GM18505 (cell line): ENCODE measurements around the gene KCNC1.

ENCODE experiments used
- ATAC-seq: cut with Tn5 transposase; IDR thresholded peaks from one replicate; pipeline ENCODE4 v1.9.1; 2021; ENCODE audit not compliant: unreplicated experiment
- POLR2A ChIP-seq: IDR thresholded peaks from 4 replicates; pipeline ENCODE4 v1.6.1; 2011; ENCODE audit warnings: borderline replicate concordance; ENCODE audit not compliant: insufficient read depth, insufficient read length; ENCODE audit errors: extremely low read depth

KCNC1 gene

DNA sequence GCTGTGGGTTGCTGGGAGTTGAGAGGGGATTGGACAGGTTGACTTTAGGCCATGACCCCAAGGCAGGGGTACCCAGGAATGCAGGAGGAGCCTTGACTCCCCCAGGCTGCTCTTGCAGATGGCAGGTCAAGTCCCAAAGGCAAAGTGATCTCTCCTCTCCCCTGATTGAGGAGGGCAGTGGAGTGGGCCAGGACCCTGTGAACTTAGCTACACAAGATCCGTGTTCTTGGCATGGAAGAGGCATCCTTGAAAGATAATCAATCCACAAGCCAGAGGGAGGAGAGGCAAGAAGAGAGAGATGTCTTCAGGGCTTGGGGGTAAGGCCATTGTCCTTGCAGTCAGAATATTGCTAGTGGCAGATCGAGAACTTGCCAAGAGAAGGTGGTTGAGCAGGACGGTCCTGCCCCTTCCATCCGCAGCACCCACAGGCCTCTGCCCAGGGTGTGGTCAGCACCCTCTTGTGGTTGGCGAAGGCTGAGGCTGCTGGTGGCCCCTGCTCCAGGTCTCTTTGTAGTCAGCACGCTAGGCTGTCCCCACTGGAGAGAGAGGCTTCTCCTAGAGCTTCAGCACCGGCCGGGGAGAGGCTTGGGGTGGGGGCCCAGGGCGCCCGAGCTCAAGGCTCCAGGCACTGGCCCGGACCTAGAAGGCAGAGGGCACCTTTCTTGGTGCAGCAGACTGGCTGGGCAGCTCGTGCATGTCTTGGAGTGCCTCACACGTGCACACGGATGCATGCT lies 45.4 kb downstream of the KCNC1 start:
- no peak for TF ChIP-seq POLR2A
- no peak for ATAC-seq

DNA sequence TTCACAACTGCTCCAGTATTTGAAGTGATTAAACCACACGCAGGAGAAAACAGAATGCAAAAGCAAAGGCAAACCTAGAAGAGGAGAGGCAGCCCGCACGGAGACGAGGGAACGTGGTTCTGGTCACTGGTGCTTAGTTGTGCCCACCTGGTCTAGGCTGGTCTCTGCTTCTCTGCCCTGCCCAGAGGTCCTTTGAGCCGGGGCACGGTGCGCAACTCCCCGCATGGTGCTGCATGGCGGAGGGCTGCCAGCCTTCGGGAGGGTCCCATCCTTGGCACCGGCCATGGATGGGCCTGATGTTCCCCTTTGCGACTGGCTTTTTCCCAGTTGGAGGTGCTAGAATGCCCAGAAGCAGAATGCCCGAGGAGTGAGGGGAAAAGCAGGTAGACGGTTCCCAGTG lies 46.1 kb downstream of the KCNC1 start:
- no peak for ATAC-seq
- no peak for TF ChIP-seq POLR2A

DNA sequence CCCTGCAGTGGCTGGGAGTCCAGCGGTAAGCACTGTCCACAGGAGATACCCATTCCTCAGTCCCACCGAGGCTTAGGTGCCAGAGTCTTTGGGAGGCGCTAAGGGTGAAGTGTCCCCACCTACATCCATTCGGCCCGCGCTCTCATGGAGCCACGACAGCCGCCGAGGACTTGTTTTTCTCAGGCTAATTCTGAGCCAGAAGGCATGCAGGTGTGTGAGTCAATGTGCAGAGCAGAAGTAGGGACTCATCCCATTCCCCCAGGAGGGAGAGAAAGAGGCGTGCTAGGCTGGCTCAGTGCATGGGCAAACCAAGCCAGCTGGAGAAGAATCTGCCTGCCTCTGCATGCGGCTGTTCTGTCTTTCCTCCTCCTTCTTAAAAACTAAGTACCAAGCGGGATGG lies 46.6 kb downstream of the KCNC1 start:
- no peak for ATAC-seq
- no peak for TF ChIP-seq POLR2A

DNA sequence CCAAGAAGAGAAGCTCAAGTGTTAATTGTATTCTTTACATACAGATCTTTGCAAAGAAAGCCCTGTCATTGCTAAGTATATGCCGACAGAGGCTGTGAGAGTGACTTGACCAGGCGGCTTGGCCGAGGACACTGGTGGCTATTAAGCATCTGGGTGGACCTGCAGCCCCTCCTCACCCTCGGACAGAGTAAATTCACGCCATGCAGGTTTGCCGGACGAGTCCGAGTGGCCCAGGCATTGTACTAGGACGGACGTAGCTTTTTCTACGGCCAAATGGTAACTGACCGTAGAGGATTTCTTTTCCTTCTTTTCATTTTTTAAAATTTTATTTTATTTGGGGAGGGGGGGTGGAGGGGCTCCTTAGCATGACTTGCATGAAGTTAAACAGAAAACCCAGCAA lies 47.0 kb downstream of the KCNC1 start:
- TF ChIP-seq POLR2A: no peak
- ATAC-seq: no peak

DNA sequence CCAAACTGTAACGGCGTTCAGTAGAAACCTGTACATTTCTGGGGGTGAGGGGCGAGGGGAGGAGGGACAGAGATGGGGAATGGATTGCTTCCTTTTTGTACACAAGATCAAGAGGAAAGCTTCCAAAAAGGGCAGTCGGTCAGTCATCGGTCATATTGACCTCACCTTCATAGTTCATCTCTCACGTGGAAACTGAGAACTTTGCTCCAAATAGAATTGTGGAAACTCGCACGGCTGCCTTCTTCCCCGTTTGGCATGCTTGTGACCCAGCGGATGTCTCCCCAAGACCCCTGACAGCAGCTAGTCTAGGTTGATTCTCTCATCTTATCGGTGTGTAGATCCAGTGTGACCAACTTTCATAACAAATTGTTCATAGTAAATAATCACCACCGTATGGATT lies 47.6 kb downstream of the KCNC1 start:
- ATAC-seq: no peak
- no peak for TF ChIP-seq POLR2A

DNA sequence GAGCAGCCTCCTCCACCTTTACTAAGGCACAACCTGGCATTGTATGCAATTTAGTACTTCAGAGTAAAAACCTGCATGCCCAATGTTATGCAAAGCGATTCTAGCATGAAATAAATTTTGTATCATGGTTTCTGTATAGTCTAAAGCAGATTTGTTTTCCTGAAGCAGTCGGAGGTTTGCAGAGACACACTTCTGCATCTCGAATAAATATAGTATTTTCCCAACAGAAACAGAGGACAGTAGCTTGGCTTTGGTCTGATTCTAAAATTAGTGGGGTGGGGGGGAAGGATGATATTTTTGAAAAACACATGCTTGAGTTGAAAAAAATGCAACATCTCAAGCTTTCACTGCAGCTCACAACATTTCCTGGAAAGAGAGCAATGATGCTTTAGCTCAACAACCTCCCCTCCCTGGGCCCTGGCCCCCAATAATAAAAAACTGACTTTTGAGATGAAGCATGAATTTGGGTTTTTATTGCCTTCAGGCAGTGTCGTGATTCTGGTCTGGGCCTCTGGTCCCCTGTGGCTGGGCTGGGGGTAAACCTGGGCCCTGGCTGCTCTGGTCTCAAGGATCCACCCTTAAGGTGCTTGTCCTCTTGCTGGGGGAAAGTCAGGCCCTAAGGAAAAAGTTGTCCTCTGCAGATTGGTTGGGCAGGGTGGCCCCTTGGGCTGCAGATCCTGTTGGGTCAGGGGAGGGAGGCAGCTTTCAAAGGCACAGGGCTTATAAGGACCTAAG lies 48.2 kb downstream of the KCNC1 start:
- no peak for ATAC-seq
- no peak for TF ChIP-seq POLR2A

DNA sequence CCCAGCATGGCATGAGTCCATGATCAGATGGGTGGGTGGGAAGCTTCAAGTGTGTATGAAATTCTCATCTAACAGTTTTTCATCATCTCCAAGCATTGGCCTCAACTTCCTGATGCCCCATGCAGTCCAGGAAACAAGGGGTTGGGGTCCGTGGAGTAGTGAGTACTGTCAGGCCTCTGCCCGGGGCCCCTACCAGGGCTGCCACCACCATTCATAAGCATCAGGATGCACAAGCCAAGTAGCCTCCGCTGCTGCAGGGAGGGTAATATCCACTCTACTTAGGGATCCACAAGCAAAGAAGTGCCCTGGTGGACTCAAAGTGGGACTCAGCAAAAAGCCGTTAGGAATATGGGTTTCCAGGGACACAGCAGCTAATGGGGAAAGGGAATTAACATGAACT lies 49.3 kb downstream of the KCNC1 start:
- ATAC-seq: no peak
- no peak for TF ChIP-seq POLR2A

DNA sequence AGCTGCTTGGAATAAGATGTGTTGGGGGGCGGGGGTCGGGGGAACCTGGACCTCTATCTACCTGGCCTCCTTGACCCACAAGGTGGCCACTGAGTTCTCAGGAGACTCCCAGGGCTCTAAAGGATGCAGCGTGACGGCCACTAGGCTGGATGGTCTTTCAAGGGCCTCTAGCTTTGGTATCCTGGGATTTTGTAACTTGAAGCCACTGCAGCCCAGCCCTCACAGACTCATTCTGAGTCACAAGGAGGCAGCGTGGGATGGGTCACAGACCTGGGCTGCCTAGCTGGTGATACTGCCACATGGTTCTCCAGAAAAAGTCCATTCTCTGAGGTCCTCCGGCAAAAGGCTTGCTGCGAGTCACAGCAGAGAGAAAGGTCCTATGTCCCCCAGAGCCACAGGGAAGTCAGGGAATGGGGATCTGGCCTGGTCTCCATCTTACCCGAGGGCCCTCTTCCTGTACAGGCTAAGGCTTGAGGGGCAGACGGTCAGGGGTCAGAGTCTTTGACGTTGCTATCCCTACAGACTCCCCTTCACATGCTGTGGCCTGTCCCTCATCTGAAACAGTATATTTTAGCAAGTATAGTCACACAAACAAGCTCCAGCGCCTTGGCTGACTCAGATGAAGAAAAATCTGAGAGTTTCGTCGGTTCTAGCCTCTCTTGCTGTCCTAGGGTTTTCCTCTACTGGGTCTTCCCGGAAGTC lies 52.4 kb downstream of the KCNC1 start:
- no peak for ATAC-seq
- no peak for TF ChIP-seq POLR2A

DNA sequence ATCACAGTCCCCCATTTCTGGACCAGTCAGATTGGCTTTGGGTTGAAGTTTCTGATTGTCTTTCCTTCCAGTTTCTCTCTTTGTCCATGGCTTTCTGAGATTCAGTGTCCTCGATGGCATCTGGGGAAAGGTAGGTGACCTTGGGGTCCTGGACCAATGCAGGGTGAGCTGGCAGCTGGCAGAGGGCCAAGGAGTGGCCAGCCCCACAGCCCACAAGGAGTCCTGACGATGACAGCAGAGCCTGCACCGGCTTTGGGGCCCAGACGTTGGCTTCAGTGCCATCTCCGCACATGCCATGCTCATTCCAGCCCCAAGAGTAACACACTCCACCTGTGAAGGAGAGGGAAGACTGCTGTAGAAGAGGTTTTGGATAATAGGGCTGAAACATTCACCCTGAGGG lies 53.5 kb downstream of the KCNC1 start:
- ATAC-seq: no peak
- TF ChIP-seq POLR2A: no peak

DNA sequence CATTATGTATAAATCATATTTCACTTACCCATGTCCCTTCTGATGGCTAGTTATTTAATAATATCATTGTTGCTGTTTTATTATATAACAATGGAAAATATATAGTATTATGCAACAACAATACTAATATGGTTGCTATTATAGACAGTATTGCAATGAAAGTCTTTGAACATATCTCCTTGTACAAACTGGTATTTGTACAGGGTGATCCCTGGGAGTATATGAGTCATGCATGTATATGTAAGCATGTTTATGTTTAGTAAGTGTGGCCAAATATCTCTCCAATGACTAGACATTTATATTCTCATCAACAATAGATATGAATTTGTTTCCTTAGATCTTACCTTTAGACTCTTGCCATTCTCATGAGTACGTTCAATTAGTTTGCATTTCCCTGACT lies 55.9 kb downstream of the KCNC1 start:
- ATAC-seq: no peak
- TF ChIP-seq POLR2A: no peak

DNA sequence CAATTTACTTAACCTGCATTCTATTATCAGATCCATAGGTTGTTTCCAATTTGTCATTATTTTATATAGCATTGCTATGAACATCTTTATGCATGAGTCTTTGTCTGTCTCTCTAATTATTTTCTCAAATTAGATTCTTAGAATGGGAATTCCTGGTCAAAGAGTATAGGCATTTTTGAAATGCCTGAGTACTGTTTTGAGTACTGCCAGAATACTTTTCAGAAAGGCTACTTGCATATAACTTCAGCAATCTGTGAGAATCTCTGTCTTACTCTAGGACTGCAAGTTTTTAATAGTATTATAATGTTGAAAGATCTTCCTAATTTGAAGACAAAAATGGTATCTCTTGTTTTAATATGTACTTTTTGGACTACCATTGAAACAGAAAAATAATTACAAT lies 56.6 kb downstream of the KCNC1 start:
- ATAC-seq: no peak
- TF ChIP-seq POLR2A: no peak

DNA sequence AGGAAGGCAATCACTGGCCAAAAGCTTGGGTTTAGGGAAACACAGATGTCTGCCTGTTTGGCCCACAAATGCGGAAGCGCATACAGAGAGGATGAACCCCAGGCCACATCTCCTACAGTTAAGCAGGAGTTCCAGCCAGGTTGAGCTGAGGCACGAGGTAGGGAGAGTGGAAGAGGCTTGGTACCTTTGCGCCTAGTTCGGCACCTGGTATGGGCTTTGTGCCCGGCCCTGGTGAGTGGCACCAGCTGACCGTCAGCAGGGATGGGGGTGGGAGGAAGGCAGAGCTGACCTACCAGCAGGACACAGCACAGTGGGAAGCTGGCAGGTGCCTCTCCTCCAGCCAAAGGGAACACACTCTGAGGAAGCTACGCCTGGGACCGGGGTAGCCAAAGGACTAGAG lies 57.6 kb downstream of the KCNC1 start:
- no peak for ATAC-seq
- TF ChIP-seq POLR2A: no peak

DNA sequence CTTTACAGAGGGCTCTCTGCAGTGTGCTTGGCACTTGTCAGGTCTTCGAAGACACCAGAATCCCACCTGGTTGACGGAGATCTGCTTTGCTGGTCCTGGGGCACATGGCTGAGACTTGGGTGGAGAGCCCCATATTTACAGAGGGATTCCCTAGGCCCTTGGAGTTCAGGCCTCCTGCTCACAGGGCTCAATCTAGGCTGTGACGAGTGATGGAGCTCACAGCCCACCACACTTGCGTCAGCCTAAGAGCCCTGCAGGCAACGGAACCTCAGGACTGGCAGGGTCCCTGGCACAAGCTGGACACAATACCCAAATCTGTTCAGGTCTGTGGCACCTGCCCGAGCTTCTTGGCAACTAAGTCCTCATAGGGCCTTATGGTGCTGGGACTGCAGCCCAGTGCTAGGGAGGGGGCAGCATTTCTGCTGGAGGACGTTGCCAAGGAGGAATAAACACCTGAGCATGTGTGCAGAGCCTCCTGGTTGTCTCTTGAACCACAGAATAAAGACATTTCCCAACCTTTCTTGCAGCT lies 59.1 kb downstream of the KCNC1 start:
- no peak for ATAC-seq
- TF ChIP-seq POLR2A: no peak

DNA sequence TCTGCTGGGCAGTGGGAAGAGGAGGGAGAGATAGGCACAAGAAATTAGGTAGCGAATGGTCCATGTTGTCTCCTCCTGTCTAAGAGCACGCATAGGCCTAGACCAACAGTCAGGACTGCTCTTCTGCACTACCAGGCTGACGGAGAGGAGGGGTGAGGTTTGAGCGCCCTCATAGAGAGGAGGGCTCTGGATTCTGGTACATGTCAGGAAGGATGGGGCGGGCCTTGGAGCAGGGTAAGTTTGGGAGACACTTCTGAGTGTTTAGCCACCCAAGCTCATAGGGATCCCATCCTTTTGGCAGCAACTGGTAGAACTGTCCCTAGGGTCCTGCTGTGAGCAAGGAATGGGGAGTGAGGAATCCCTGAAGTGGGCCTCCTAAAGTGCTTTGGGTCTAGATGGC lies 60.4 kb downstream of the KCNC1 start:
- no peak for ATAC-seq
- no peak for TF ChIP-seq POLR2A

DNA sequence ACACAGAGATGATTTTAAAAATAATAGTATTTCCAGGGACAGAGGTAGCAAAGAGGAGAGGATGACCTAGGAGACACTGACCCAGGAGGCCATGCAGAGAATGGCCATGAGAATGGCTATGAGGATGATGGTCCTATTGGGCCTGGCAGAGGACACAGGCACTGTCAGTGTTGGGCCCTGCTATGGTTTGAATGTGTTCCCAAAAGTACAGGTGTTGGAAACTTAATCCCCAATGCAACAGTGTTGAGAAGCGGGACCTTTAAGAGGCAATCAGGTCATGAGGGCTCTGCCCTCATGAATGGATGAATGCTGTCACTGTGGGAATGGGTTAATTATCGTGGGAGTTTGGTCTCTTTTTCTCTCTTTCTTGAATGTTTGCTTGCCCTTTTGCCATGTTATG lies 61.6 kb downstream of the KCNC1 start:
- ATAC-seq: no peak
- TF ChIP-seq POLR2A: no peak

DNA sequence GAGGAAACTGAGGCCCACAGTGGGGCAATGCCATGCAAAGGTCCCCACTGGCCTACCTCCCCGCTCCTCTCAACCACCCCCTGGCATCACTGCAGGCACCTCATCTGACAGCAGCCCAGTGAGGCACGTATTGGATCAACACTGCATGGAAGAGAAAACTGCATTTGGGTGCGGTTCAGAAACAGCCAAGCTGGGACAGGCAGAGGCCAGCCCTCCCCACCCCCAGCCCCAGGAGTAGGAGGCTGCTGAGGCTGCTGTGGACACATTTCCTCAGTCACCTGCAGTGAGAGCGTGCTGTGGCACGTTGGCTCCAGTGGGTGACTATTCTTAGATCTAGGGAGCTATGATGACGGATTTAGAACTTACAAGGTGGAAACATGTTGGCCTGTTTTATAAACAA lies 63.7 kb downstream of the KCNC1 start:
- TF ChIP-seq POLR2A: no peak
- ATAC-seq: no peak
